Activated CD8-positive, alpha-beta memory T cell treated with anti-CD3 and anti-CD28 coated beads, Interleukin-2, amount 50 U/mL, for 24 hours (primary cell): ENCODE data around the gene GALNTL6.
A peak's percentile ranks its signal among the peaks of the same experiment; 100 is the strongest.
"Not testable (repeated sequence)": the region's sequence is repeated elsewhere in the genome, so short reads cannot be mapped to it uniquely, and the experiment has no call there.

ENCODE experiments used
- DNase-seq: peaks from one replicate; pipeline ENCODE4 v3.0.0-alpha.2; 2020; ENCODE audit errors: extremely low read depth

Gene GALNTL6

DNA sequence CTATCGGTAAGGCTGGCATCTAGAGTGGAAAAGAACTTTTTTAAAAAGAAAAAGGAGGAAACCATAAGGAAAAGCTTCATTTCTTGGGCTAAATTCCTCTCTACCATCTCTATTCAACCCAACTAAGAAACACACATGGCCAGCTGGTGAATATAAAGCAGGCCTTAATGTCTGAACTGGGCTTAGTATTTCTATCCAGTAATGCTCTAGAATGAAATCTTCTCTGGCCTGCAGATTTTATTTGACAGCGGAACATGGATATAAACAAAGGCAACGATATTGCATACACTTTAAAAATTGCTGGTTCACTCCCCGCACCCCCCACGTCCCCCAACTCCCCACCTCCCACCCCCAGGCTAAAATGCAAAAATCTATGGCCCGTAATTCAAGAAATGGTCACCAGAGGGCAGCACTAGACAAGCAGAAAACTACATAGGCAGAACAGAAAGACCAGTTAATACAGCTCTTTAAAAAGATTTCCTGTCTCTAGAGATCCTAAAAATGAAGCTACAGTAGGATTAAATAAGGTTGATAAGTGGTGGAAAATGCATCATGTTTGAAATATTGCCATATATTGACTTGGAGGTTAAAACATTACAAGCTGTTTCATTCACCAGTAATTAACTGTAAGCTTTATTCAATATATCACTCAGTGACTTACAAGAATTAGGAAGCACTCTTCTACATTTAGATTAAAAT, 1200.2 kb downstream of the GALNTL6 start:
- peak; percentile 6 for DNase-seq

DNA sequence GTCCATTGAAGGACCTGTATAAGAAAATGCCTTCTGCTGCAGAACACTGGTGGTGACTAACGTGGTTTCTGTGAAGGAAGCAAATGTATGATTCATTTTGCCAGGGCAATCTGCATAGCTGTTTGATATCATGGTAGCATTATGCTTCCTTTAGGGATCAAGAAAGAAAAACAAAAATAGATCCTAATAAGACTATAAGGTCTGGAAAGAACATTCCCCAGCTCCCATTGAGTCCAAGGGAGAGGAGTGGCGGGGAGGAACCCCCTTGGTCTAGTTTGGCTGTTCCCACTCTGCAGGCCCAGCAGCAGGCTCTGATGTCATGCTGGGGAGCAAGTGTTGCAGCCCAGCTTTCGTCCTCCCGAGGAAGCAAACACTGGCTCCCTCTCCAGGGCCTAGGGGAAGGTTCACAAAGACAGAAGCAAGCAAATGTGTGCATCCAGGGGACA, 1200.9 kb downstream of the GALNTL6 start:
- DNase-seq, result no peak

DNA sequence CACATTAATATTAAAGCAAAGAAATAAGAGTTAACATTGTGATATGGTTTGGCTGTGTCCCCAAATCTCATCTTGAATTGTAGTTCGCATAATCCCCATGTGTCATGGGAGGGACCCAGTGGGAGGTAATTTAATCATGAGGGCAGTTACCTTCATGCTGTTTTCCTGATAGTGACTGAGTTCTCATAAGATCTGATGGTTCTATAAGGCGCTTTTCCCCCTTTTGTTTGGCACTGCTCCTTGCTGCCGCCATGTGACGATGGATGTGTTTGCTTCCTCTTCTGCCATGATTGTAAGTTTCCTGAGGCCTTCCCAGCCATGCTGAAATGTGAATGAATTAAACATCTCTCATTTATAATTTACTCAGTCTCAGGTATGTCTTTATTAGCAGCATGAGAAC, 1201.6 kb downstream of the GALNTL6 start:
- DNase-seq, result no peak

DNA sequence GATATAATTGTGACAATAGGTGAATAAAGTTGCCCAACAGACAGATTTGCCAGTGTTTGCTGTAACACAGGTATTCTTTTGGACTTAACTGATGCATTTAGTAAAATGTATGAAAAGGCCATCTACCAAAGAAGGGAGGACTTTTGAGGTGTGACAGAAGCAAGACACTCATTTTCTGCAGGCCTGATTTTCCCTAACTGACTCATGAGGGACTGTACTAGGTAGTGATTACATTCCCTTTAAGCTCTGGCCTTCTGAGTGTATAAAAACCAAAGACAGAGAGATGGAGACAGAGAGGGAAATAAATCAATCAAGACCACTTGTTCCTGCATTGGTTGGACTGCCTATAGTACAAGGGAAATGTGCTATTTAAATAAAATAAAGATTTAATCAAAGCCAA, 1204.6 kb downstream of the GALNTL6 start:
- DNase-seq, result no peak

DNA sequence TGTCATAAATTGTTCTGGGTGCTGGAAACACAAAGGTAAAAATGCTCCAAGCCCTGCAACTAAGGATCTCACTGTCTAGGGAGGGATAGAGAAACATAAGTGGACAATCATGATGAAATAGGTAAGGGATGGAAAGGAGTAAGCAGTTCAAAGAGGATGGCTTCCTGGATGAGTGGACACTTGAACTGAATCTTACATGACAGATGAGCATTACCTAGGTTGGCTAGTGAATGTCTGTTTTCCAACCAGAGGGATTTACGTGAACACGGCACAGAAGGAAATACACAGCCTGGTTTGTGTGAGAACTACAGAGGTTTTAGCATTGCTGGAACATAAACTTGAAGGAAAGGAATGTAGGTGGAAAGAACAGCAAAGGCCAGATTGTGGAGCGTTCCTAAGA, 1205.2 kb downstream of the GALNTL6 start:
- no peak for DNase-seq

DNA sequence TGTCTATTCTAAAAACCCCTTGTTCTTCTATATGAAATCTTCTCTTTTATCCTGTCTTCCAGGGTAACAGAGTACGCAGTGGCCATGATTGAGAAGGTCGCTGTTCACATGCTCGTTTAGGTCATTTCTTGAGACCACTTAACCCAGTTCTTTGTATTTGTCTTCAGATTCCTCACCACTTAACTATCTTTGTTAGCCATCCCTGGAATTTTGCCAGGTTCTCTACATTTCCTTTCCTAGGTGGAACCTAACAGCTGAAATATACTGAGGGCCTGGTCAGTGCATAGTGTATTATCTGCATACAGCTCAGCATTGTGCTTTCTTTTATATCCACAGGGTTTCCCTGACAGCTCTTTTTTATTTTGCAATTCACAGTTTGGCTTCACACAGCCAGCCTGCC, 1206.5 kb downstream of the GALNTL6 start:
- DNase-seq, result no peak

DNA sequence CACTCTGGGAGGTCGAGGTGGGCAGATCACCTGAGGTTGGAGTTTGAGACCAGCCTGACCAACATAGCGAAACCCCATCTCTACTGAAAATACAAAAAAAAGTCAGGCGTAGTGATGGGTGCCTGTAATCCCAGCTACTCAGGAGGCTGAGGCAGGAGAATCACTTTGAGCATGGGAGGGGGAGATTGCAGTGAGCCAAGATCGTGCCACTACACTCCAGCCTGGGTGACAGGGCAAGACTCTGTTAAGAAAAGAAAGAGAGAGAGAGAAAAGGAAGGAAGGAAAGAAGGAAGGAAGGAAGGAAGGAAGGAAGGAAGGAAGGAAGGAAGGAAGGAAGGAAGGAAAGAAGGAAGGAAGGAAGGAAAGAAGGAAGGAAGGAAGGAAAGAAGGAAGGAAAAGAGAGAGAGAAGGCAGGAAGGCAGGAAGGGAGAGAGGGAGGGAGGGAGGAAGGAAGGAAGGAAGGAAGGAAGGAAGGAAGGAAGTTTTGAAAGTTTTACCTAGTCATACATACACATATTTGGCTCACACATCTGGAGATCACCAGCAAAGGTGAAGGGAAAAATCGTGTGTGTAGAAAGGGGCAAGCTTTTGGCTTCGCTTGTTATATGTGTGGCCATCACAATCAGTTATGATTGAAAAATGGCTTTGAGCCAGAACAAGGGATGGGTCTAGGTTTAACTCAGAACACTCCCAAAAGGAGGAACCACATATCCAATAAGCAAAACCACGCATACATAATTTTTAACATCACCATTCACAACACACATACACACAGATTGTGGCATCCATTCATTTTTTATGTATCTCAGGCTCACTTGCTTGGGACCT, 1208.8 kb downstream of the GALNTL6 start:
- not testable (repeated sequence) for DNase-seq

DNA sequence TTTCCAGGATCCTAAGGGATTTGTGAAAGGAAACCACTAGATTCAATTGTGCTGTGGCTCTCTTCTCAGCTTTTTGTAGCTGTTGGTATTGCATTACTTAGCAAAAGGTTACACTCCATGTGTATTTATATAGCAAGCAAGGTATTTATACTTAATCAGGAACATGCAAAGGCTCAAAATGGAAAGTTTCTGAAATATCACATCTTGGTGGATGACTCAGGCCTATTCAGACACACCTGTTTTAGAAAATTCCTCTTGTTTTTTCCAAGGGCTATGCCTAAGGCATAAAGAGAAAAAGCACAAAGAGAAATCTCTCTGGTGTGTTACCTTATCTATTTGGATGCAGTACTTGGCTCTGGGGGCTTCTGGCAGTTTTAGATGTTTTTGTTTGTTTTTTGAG, 1211.0 kb downstream of the GALNTL6 start:
- DNase-seq, result no peak

DNA sequence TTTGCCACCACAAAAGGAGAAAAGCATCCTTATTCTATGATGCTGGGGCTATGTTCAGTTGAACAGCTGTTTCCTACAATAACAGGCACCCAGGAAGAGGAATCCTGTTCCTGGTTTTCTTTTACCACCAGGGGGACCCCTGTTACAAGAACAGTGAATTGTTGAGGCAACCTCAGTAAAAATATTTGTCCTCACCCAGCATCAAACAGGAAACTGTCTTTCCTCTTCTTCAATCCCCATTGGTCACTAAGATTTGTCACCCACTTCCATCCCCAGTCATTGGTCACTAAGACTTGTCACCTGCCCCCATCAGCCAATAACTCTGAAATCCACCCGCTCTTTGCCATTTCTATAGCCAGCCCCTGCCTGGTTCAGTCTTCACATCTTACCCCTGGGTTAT, 1211.9 kb downstream of the GALNTL6 start:
- no peak for DNase-seq

DNA sequence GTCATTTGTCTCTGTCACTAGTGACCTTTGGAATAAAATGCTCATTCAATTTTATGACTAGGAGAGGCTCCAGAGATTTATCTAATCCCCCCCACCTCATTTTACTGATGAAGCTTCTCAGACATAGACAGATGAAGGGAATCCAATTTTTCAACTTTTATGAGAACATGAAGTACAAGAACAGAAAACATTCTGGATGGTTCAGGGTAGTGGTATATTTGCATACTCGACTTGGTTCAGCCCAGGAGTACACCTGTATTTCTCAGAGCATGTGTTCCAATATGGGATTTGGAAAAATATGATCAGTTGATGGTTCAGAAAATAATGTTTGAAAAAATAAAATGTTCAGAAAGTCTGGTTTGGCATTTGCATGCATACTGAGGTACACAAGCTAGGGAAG, 1224.0 kb downstream of the GALNTL6 start:
- DNase-seq, result no peak

DNA sequence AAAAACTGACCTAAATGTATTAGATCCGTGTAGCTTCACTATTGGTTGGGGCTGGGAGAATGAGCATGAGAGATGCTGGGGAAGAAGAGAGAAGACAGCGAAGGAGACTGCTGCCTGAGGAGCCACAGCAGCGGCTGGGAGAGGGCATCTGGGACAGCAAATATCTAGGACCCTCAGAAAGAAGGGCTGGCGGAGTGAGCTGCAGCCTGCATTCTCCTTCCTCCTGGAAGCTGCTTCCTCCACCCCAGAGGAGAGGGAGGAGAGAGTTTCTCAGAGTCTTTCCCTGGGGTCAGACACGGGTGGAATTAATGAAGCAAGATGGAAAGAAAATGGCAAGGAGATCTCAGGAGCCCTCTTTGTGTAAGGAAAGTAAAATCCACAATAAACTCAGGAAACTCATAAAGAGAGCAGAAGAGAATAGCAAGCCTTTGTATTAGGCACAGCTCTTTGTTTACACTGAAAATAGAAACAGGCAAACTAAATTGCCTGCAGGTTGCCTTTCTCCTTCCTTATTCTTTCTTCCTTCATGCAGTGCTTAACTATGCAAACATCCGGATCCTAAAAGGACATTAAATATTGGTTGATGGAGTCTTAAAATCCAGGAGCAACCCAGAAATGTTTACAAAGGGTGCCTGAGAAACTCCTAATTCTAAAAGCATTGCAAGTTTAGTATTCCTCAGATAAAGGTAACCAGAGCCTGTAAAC, 1225.1 kb downstream of the GALNTL6 start:
- no peak for DNase-seq

DNA sequence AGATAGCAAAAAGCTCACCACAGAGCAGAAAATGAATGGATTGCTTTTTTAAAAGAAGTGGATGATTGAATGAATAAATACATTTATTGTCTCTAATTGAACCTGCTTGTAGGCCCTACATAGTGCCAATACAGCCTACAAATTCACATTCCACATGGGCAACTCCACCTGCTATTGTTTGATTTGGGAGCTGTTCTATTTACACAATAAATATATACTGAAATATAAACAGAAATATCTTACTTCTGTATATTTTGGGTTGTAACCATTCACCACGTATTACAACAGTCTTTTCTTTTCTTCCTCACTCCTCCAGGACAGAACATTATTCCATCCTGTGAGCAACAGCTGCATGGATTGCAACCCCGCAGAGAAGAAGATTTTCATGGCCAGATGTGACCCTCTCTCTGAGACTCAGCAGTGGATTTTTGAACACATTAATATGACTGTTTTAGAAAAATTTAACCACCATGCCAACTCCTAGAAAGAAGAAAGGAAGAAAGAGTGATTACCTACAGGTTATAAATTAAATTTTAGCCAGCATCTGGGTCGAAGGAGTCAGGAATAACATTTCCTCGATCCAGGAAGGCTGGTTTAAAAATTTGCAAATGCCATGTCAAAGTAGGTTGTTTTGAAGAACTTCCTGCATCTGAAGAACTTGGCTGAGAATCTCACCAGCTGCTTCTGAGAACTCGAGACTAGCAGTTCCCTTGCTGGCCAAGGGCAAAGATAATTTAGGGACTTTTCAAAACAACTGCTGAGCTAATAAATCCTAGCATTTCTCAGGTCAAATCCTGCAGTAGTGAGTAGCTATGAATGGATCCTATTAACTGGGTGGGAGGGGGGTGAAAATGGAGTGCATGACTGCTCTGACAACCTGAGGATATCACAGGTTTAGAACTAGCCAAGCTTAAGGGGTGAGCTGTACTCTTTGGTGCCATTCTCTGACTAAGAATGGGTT, 1226.7 kb downstream of the GALNTL6 start:
- DNase-seq, result no peak

DNA sequence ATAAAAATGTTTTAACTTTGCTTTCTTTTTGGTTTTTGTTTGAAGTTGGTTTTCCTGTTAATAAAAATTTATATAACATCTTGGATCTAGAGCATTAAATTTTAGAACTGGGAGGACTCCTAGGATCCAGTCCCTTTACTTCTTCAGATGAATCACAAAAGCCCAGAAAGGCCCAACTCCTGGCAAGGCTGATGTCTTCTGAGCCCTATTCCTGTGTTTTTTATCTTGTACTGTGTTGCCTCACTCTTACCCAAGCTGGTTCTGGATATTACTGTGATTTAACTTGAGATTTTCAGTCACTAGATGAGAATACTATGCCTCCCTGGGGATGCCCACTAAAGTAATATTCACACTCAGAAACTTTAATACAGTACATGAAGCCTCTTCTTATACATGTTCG, 1228.3 kb downstream of the GALNTL6 start:
- DNase-seq, result no peak

DNA sequence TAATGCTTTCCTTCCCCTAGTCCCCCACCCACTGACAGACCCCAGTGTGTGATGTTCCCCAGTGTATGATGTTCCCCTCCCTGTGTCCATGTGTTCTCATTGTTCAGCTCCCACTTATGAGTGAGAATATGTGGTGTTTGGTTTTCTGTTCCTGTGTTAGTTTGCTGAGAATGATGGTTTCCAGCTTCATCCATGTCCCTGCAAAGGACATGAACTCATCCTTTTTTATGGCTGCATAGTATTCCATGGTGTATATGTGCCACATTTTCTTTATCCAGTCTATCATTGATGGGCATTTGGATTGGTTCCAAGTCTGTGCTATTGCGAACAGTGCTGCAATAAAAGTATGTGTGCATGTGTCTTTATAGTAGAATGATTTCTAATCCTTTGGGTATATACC, 1228.9 kb downstream of the GALNTL6 start:
- not testable (repeated sequence) for DNase-seq

DNA sequence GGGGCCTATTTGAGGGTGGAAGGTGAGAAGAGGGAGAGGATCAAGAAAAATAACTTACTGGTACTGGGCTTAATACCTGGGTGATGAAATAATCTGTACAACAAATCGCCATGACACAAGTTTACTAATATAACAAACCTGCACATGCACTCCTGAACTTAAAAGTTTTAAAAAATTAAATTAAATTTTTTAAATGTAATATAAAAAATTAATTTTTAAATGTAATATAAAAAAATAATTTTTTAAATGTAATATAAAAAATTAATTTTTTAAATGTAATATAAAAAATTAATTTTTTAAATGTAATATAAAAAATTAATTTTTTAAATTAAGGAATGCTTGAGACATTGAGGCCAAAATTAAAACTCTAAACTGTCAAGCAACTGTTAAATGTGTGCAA, 1231.1 kb downstream of the GALNTL6 start:
- no peak for DNase-seq

DNA sequence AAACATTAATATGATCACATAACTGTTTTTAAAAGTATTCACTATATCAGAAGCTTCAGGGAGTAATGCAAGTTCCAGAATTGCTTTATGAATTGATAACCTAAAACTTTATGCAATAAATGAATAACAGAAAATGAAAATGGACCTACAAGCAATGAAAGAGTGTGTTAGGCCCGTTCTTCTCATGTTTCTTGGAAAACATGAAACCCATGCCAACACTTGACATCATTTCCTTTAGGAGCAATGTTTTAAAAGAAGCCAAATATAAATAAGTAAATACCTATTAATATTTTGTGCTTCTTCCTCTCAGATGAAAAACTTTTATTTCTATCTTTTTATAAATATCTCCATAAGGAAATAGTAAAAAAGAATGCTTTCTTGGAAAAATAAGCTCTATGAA, 1232.4 kb downstream of the GALNTL6 start:
- DNase-seq, result no peak

DNA sequence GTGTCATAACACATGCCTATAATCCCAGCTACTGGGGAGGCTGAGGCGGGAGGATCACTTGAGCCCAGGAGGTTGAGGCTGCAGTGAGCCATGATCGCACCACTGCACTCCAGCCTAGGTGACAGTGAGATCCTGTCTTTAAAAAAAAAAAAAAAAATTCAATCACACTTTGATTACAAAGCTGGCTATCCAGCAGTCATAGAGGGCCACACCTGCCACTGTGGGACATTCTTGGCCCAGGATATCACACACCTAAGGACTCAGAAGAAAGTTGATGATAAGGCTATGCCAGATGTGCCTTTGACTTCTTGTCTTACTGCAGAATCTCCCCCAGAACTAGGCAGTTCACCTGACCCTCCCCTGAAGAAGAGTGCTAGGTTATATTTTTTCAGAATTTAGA, 1232.9 kb downstream of the GALNTL6 start:
- no peak for DNase-seq

DNA sequence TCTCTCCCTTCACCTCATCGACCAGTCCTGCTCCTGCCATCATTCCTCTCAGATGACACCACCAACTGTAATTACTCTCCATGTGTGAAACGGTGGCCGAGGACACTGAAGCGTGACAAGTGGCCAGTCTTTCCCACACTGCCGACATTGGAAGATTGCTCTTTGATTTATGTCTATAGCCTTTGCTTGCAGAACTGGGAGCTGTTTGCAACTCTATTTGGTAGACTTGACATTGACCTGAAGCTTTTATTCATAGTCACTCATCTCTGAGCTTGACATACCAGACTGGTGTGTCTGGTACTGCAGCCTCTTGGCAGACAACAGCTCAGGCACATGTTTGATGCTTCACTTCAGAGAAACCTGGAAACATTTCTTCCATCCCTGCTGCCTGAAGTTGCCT, 1233.6 kb downstream of the GALNTL6 start:
- DNase-seq, result no peak

DNA sequence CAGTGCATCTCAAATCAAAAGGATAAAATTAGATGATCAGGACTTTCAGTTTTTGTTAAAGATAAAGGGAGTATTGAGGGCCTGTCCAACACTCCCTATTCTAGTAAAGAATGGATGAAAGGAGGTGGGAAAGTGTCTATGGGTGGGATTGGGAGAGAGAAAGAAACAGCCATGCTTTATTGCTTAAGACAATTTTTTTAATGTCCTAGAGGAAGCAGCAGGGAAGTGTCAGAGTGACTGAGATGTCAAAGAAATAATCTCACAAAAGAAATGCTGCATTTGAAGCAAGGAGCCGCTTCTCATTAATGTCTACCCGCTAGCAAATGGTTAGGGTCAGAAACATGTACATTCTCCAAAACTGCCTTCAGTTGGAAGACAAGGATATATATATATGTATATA, 1238.0 kb downstream of the GALNTL6 start:
- DNase-seq, result no peak

DNA sequence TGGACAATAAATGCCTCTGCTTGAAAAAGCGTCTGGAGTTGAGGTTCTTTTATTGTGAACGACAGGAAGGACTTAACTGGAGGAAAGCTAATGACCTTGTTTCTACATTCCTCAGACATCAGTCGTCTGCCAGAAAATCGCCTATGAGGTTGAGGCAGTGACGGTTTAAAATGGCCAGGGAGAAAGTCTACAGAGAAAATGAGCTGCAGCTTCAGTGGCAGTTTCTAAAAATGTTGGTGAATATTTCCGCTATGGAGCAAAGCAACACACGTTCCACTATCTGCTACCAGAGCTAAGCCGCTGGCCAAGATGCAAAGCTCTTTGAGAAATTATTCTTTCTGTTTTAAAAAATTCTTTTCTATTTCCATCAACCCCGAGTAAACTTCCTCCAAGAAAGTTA, 1238.5 kb downstream of the GALNTL6 start:
- DNase-seq, result no peak

DNA sequence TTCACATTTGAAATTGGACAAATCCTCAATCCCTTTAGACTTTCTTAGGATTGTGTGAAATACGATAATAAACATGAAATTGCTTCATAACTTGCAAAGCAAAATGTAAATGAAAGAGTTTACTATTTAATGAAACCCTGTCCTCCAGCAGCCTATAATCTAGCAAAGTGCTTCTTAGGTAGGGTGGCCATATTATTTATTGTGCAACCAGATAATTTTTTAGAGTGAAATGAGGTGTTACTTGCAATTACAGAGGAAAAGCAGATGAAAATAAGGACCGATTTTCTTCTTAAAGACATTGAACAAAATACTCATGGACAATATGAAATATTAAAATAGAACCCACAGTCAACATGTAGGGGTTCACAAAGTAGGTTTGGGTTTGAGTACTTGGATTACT, 1239.2 kb downstream of the GALNTL6 start:
- no peak for DNase-seq

DNA sequence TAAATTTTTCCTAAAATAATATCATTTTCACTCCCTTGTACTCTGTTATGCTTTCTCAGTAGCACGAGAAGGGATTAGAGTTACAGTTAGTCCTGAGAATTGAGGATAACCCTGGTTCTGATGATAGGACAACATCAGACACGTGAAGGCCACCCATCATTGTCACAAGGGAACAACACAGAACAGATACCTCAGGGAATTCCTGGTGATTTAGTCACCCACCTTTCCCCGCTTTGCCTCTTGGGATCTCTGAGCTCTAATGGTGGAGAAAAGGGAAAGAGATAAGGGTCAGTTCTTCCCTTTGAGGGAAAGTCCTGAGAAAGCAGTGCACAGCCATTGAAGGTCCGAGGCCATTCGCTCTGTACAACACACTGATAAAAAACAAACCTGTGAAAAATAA, 1243.1 kb downstream of the GALNTL6 start:
- no peak for DNase-seq
